GM18873 (cell line): ENCODE results near the gene GPC5.

ENCODE experiments used
- ATAC-seq: cut with Tn5 transposase; IDR thresholded peaks from one replicate; pipeline ENCODE4 v1.9.1; 2021; ENCODE audit warnings: mild to moderate bottlenecking, moderate library complexity, moderate number of reproducible peaks; ENCODE audit not compliant: unreplicated experiment, low FRiP score

The GPC5 gene

GRCh38 chr13:92564942-92565341, 1166.5 kb downstream of the GPC5 start:
- ATAC-seq, result no peak

DNA sequence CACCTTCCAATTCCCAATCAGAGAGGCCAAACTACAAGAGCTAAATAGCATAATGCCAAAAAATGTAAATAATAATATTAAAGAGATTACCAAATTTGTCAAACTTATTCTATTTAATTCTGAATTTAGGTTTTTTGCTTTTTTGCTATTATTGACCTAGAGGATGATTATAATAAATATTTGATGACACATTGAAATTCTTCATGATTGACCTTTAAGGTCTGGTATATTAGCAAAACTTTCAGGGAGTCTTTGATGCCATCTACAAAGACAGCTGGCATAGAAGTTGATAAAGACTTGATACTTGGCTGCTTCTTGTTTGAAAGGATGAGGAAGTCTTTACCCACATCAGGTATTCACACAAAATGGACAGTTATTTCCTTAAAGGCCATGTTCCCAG, 1168.3 kb downstream of the GPC5 start:
- no peak for ATAC-seq

- ATAC-seq, result no peak
Observed at GRCh38 chr13:92572190-92572589, 1173.8 kb downstream of the GPC5 start.

- ATAC-seq, result no peak
Observed at GRCh38 chr13:92573467-92574057, 1175.1 kb downstream of the GPC5 start.

DNA sequence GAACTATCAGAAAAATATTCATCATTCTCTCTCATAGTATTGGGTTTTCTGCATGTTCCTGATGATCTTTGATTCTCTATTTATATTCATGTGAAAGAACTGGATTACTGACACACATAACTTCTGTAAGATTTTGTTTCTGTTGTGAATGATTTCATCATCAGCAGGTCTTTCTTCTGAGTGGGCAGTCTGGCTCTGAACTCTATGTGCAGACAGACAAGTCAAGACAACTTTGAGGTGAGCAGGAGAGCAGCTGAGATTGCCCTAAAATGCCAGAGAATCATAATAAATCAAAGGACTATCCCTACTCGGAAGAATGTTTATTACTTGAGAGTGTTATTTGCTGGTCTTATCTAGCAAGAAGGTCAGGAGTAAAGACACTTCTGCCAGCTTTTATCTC, 1176.1 kb downstream of the GPC5 start:
- ATAC-seq, result no peak

DNA sequence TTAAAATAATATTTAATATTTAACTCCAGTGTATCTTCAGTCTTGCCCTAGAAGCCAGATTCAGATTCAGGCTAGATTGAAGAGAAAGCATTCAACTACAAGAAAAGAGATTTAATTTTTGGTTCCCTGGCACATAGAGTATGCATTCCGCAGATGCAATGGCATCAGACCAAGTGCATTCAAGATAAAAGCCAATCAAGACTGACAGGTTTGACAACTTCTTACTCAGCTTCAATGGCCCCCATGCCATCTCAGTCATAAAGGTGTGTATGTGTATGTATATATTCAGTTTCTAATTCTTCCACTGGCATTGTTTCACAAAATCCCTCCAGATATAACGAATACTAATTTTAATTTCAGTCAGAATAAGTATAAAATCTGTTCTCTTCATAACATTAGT, 1177.4 kb downstream of the GPC5 start:
- ATAC-seq, result no peak

DNA sequence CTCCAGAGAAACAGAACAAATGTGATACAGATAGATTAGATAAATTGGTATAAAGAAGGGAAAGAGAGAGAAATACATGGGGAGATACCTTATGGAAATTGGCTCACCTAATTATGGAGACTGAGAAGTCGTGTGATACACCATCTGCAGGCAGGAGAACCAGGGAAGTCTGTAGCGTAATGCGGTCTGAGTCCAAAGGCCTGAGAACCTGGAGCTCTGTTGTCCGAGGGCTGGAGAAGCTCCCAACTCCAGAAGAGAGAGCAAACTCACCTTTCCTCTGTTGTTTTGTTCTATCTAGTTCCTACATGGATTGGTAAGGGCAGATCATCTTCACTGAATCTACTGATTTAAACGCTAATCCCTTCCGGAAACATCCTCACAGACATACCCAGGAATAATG, 1179.9 kb downstream of the GPC5 start:
- ATAC-seq, result no peak

DNA sequence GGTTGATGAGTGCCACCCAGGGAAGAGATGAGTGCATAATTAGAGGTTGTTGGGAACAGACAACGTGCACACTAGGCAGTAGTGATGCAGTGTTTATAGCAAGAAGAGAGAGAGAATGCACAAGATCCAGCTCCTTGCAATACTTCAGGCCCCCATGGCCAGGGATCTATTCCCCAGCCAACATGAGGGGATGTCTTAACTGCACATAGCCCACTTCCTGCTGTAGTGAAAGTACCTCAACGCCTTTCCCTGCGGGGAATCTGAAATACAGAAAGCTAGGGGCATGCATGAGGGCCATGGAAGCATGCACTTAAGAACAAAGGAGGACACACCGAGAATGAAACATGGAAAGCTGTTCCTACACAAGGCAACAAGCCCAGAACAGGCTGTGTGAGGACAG, 1191.5 kb downstream of the GPC5 start:
- no peak for ATAC-seq

DNA sequence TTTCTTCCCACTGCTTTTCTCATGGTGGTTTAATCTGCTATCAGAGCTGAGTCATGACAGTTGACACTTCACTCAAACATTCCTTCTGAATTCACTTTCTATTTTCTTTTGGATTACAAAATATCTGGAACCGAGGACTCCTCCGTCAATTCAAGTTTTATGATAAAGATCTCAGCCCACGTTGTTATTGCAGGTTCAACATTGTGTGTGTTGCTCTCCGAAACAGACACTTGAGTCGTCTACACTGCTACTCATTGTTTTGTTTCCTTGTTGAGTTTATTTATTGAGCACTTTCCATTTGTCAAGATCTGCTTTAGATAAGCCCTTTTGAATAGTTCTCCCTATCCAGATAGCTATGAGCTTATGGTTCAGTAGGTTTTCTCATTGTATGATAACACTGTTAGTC, 1192.1 kb downstream of the GPC5 start:
- ATAC-seq, result no peak

- ATAC-seq, result no peak
Observed at GRCh38 chr13:92591117-92591516, 1192.7 kb downstream of the GPC5 start.

DNA sequence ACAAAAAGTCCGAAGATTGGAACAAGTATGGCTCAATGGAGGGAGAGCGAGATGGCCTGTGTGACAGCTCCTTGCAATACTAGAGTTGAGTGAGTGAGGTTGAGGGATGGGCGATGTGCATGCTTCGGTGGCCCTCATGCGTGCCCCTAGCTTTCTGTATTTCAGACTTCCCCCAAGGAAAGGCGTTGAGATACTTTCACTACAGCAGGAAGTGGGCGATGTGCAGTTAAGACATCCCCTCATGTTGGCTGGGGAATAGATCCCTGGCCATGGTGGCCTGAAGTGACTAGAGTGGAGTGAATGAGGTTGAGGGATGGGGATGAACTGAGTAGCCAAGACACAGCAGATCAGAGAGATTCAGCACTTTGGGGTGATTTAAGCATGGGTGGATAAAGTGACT, 1194.3 kb downstream of the GPC5 start:
- no peak for ATAC-seq

GRCh38 chr13:92602560-92602959, 1204.1 kb downstream of the GPC5 start:
- ATAC-seq, result no peak

DNA sequence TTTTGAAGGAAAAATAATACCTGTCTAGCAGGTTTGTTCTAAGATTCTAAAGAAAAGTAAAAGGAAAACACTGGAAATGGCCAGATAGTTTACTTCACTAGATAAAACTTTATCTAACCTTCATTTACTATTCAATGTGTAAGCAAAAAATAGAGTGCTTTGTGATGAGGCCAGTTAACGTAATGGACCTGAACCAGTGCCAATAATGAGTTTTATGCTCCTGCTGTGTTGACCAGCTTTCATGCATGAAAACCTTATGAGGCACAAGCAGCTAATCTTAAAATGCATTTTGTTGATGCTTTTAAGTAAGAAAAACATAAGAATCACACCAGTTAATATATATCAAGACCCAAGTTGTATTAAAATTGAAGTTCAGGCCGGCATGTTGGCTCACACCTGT, 1211.0 kb downstream of the GPC5 start:
- ATAC-seq, result no peak

DNA sequence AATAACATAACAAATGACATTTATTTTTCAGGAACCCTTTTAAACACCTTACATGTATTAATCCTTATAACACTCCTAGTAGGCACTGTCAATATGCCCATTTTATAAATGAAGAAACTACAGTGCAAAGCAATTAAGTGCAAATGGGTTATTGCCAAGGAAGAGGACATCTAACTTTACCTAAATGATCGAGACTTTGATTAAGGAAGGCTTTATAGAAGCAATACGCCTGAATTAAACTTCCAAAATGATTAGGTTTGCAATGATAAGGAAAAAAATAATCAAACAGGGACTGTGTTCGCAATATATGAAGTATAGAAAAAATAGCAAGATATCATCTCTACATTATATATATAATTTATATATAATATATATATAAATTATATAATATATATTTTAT, 1214.5 kb downstream of the GPC5 start:
- ATAC-seq, result no peak

- ATAC-seq, result no peak
Observed at GRCh38 chr13:92613921-92614320, 1215.5 kb downstream of the GPC5 start.

DNA sequence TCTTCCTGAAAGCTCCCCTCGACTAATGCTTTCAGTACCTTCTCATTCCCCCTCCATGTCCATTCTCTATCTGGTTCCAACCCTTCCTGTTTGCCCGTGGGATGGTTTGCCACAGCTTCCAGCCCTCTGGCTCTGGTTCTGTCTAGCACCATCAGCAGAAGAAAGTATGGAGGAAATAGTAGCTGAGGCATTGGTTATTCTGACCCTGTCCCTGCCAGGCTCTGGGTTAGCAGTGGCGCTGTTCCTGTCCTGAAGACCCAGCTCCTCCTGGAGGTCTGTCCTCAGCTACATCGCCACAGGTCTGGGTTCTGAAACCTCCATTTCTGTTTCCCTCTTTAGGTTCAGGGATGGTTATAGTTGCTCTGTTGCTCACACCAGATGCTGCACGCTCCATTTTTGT, 1223.6 kb downstream of the GPC5 start:
- no peak for ATAC-seq

DNA sequence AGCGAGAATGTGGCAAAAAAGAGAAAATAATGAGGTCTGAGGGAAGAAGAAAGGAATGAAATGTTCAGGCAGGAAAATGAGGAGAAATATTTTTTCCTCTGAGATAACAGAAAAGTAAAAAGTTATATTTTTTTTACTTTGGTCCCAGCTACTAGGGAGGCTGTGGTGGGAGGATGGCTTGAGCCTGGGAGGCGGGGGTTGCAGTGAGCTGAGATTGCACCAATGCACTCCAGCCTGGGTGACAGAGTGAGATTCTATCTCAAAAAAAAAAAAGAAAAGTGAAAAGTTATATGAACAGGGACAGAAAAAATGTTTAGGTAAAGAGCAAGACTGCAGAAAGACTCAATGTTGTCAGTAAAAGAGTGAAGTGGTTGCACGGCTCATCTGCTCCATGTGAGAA, 1224.5 kb downstream of the GPC5 start:
- no peak for ATAC-seq

DNA sequence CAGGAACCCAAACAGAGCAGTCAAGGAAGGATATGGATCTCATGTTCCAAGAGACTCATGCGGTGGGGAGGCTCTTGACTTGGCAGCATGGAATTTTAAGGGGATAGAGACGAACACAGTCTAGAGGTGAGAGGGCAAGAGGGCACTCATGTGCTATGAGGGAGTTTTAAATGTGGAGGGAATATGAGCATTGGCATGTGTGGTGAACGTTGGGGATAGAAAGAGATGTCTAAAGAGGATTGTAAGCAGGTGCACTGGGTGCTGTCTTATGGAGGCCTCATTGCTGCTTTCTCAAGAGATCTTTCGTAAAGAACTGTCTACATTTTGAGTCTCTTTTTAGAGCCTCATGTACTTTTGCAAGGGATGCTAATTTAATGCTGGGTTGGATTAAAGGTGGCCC, 1227.9 kb downstream of the GPC5 start:
- ATAC-seq, result no peak

DNA sequence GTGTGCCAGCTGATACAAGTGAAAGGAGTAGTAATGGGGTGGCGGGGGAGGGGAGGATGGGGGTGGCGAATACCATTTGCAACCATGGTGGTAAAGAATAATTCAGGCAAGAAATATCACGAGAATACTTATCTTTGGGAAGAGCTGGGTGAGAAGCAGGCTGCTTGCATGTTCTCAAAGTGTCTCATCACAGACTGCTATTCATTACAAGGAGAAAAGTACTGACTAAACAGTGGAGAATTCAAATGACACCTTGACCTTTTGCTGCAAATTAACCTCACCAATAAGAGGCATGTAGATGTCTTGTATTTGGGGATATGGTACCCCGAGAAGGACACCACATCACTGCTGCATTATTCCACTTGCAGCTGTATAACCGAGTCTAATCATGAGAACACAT, 1242.5 kb downstream of the GPC5 start:
- ATAC-seq, result no peak

DNA sequence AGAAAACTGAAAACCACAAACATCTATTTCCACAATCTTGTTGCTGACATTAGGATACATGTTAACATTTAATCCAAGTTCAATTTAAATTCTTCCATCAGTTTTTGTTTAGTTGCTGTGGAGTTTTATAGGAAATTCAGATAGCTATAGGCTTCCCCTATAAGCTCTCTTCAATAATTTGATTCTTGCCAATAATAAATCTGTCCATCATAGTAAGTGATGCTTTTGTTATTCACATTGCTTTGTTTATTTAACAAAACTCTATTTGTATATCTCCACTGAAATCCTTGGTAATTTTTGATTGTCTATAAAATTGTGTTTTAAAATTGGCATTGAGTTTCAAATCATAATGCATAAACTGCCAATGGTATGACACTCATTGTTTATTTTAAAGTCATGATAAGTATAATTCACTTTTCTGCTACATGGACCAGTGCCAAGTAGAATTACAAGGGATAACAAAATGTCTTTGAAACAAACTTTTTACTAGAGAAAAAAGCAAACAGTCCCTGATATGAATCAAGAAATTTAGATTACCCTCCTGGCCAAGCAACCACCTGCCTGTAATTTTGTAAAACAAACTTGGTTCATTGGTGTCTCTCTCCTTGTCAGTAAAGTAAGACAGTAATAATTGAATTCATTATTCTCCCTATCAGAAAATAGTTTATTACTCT, 1250.9 kb downstream of the GPC5 start:
- no peak for ATAC-seq

DNA sequence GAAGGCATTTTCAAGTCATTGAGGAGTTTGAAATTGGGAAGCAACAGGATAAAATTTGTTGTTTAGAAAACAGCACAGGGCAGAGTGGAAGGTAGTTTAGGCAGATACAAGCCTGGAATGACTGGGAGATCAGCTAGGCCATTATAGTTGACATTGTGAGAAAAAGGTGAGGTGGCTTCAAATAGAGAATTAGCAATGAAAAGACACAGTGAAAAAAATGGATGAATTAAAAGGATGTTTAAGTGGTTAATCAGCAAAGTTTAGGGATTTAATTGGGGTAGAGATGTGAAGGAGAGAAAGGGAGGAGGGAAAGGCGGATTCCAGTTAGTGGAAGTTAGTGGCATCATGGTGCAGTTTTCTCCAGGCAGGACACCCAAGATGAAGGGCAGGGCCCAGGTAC, 1257.7 kb downstream of the GPC5 start:
- no peak for ATAC-seq

DNA sequence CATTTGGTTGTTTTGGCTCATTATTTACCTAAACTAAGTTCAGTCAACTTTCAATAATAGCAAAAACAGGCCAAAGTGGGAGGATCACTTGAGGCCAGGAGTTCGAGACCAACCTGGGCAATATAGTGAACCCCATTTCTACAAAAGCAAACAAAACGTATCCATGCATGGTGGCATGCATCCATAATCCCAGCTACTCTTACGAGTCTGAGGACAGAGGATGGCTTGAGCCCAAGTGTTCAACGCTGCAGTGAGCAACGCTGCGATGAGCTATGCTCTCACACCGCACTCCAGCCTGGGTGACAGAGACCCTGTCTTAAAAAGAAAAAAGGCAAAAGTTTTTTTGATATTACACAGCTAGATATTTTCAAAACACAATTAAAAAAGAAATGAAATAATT, 1258.2 kb downstream of the GPC5 start:
- no peak for ATAC-seq

DNA sequence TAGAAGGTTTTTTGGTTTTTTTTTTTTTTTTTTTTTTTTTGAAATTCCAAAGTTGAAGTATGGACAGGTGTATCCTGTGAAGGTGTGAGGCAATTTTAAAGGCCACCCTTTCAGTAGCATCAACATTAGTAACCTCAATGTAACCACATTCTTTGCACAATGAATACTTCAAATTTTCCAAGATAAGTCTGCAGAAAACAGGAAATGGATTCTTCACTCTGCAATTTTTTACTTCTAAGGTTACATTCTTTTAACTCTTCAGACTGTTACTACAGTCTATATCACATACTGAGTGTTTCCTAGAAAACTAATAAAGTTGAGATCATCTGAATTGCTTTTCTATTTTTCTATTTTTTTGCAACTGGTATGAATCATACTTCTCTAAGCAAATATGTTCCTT, 1259.1 kb downstream of the GPC5 start:
- ATAC-seq, result no peak
